Body of pancreas (tissue), 4 donors: ENCODE results near the gene LRRIQ1. TPM values are rescaled to one million over a fixed set of nuclear protein-coding genes. Genes with fewer than 3 reads are reported as not detected.

Experiments used
- ATAC-seq: fragments of 150-250 bp; one replicate; pipeline ENCODE4 v1.9.1; 2016
- DNase-seq, 4 donors: peaks; one replicate each; pipeline ENCODE4 v3.0.0-alpha.2; 2019
- H3K27ac ChIP-seq, 4 donors: fragments of 200-600 bp; sonication (generic); 1 replicate in 3 of 4; 2 replicates in 1 of 4; pipeline versions ENCODE4 v1.5.1 to v1.6.1; 2016 to 2019; ENCODE audit warnings: mild to moderate bottlenecking in 1 of 4, mixed read lengths in 1 of 4, moderate library complexity in 1 of 4
- H3K27me3 ChIP-seq, 2 donors: fragments of 200-600 bp; sonication (generic); one replicate each; pipeline ENCODE4 v1.6.0; 2016; ENCODE audit warnings: mild to moderate bottlenecking in 1 of 2
- H3K36me3 ChIP-seq, 2 donors: fragments of 200-600 bp; sonication (generic); replicated peaks in 1 of 2; 2 replicates each; pipeline ENCODE4 v1.5.1; 2016; ENCODE audit warnings: low read depth in 2 of 2; ENCODE audit not compliant: insufficient read depth in 1 of 2
- H3K4me1 ChIP-seq: fragments of 200-600 bp; sonication (generic); one replicate; pipeline ENCODE4 v1.6.0; 2016
- H3K4me3 ChIP-seq, 2 donors: fragments of 200-600 bp; sonication (generic); 1 replicate in 1 of 2; 2 replicates in 1 of 2; pipeline ENCODE4 v1.5.1; 2016 to 2019
- H3K9me3 ChIP-seq, 3 donors: fragments of 200-600 bp; sonication (generic); 1 replicate in 2 of 3; 2 replicates in 1 of 3; pipeline ENCODE4 v1.5.1; 2016
- CTCF ChIP-seq, 7 experiments: fragments of 450-650 bp in 4 of 7; fragments of 200-600 bp in 3 of 7; sonication (generic) in 3 of 7; IDR thresholded peaks; one replicate each; pipeline ENCODE4 v1.5.1; 2016 to 2019; ENCODE audit warnings: antibody characterized with exemption in 7 of 7
- POLR2A ChIP-seq, 3 donors: fragments of 450-650 bp; IDR thresholded peaks; one replicate each; pipeline ENCODE4 v1.6.1; 2016; ENCODE audit warnings: antibody characterized with exemption in 3 of 3, mild to moderate bottlenecking in 2 of 3
- WGBS, 2 donors: methylation state at CpG; one replicate each; pipeline ENCODE4 v1.1.5; 2017; 5-methylcytosine and 5-hydroxymethylcytosine counted together
- intact Hi-C: fragments of 100-400 bp; cut with DNase I; formaldehyde crosslinking; loops from one replicate; pipeline ENCODE4 v1.15.1; 2023
- total RNA-seq, 2 donors: library from RNA; depleted of rRNA; stranded (reverse); fragments of >200 nt; gene quantifications; one replicate each; pipeline ENCODE4 v1.1.0, GENCODE V29; 2016

Gene LRRIQ1
- total RNA-seq, 2 donors from 2014 or later, result 1.0 to 3.6 TPM

DNA sequence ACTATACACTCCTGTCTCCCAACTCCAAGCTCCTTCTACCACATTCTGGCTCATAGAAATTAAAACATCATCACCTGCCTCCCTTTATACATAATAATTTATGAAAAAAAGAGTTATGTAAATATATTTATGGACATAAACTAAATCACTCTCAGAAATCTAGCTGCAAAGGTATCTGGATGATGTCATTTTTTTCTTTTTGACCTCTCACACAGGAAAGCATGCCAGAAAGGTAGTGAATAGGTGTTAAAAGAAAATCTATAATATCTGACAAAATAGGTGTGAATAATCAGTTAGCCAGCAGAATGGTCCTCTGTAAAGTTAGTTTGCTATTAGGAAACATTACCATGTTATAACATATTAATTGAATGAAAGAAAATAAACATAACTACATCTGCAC, 7.7 kb downstream of the LRRIQ1 start:
- intact Hi-C loops, result no loop called here
- Histone ChIP-seq H3K36me3 (no peaks in the 10 kb centered on the region), H3K27me3 (no peaks in the 10 kb centered on the region), H3K4me1 (no peaks in the 10 kb centered on the region), H3K9me3 (no peaks in the 10 kb centered on the region), H3K27ac (no peak overlapping the region), H3K4me3 (no peak overlapping the region)
- no peak for ATAC-seq
- DNase-seq, result no peak
- TF ChIP-seq CTCF (IDR thresholded peaks at IDR 0.05), result no peak
- TF ChIP-seq POLR2A (IDR thresholded peaks at IDR 0.05), result no peak

GRCh38 chr12:85057370-85057963, 21.3 kb downstream of the LRRIQ1 start:
- intact Hi-C loops, result no loop called here

GRCh38 chr12:85058339-85058738, 22.2 kb downstream of the LRRIQ1 start:
- intact Hi-C loops, result no loop called here
- no peaks in the 10 kb centered on the region for H3K27me3 ChIP-seq
- no peaks in the 10 kb centered on the region for H3K4me1 ChIP-seq
- no peaks in the 10 kb centered on the region for H3K9me3 ChIP-seq
- TF ChIP-seq CTCF (IDR thresholded peaks at IDR 0.05) (no peak), POLR2A (IDR thresholded peaks at IDR 0.05) (no peak)
- no peak overlapping the region for H3K4me3 ChIP-seq
- WGBS, 2 donors, result 36 to 37% methylated on average over 3 of the region's 3 CpGs
- H3K36me3 ChIP-seq, result no peaks in the 10 kb centered on the region
- no peak overlapping the region for H3K27ac ChIP-seq
- DNase-seq, result no peak
- no peak for ATAC-seq

More at GRCh38 chr12:85057370-85057963, 21.3 kb downstream of the LRRIQ1 start:
- no peak overlapping the region for H3K27ac ChIP-seq
- no peaks in the 10 kb centered on the region for H3K4me1 ChIP-seq
- peak; percentile 35 to 42 (median 40) for DNase-seq
- peak; percentile 68 for ATAC-seq
- H3K4me3 ChIP-seq, result no peak overlapping the region
- H3K9me3 ChIP-seq, result no peaks in the 10 kb centered on the region
- no peaks in the 10 kb centered on the region for H3K27me3 ChIP-seq
- no peaks in the 10 kb centered on the region for H3K36me3 ChIP-seq
- TF ChIP-seq POLR2A (IDR thresholded peaks at IDR 0.05) (no peak), CTCF (IDR thresholded peaks at IDR 0.05) (peak; percentile 46 to 63 (median 55))
- WGBS, 2 donors, result 22 to 39% methylated on average over 2 of the region's 2 CpGs

GRCh38 chr12:85059594-85059993, 23.4 kb downstream of the LRRIQ1 start:
- no peaks in the 10 kb centered on the region for H3K36me3 ChIP-seq
- H3K4me3 ChIP-seq, result no peak overlapping the region
- H3K27me3 ChIP-seq, result no peaks in the 10 kb centered on the region
- H3K4me1 ChIP-seq, result no peaks in the 10 kb centered on the region
- no peak for TF ChIP-seq CTCF (IDR thresholded peaks at IDR 0.05)
- TF ChIP-seq POLR2A (IDR thresholded peaks at IDR 0.05), result no peak
- DNase-seq (no peak), ATAC-seq (no peak)
- H3K27ac ChIP-seq, result no peak overlapping the region
- 46 to 49% methylated on average over 6 of the region's 6 CpGs for WGBS, 2 donors
- no peaks in the 10 kb centered on the region for H3K9me3 ChIP-seq
- intact Hi-C loops, result no loop called here

DNA sequence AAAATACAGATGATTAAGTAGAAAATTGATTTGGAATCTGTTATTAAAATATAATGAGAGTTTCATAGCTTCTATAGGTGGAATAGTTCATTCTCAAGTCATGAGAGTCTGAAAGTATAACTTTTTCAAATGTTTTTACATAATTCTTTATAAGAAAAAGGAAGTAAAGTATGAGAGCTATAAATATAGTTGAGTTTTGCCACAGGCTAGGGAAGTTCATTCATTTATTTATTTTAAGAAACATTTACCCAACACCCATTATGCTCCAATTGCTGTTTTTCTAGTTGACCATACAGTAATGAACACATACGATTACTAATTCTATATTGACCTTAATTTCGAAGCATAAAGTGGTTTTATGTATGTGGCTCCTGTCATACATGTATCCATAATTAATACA, 24.8 kb downstream of the LRRIQ1 start:
- Histone ChIP-seq H3K27ac (no peak overlapping the region), H3K4me3 (no peak overlapping the region), H3K27me3 (no peaks in the 10 kb centered on the region), H3K4me1 (no peaks in the 10 kb centered on the region), H3K9me3 (no peaks in the 10 kb centered on the region), H3K36me3 (no peaks in the 10 kb centered on the region)
- no peak for ATAC-seq
- 41 to 48% methylated on average over 2 of the region's 2 CpGs for WGBS, 2 donors
- no peak for DNase-seq
- intact Hi-C loops, result no loop called here
- TF ChIP-seq CTCF (IDR thresholded peaks at IDR 0.05), result no peak
- TF ChIP-seq POLR2A (IDR thresholded peaks at IDR 0.05), result no peak
